Hindlimb muscle (tissue), 1 donor: ENCODE measurements around the gene MICAL2. TPM values are rescaled to one million over a fixed set of nuclear protein-coding genes. Genes with fewer than 3 reads are reported as not detected.

Experiments
- DNase-seq: peaks from one replicate; pipeline ENCODE4 v3.0.0-alpha.2; 2013
- polyA plus RNA-seq: library from polyadenylated mRNA; unstranded; fragments of 120-200 nt; gene quantifications from one replicate; pipeline ENCODE4 v1.2.1, GENCODE V29; 2013; ENCODE audit not compliant: insufficient read length

The MICAL2 gene
- polyA plus RNA-seq, 1 donor, result 20.3 TPM

DNA sequence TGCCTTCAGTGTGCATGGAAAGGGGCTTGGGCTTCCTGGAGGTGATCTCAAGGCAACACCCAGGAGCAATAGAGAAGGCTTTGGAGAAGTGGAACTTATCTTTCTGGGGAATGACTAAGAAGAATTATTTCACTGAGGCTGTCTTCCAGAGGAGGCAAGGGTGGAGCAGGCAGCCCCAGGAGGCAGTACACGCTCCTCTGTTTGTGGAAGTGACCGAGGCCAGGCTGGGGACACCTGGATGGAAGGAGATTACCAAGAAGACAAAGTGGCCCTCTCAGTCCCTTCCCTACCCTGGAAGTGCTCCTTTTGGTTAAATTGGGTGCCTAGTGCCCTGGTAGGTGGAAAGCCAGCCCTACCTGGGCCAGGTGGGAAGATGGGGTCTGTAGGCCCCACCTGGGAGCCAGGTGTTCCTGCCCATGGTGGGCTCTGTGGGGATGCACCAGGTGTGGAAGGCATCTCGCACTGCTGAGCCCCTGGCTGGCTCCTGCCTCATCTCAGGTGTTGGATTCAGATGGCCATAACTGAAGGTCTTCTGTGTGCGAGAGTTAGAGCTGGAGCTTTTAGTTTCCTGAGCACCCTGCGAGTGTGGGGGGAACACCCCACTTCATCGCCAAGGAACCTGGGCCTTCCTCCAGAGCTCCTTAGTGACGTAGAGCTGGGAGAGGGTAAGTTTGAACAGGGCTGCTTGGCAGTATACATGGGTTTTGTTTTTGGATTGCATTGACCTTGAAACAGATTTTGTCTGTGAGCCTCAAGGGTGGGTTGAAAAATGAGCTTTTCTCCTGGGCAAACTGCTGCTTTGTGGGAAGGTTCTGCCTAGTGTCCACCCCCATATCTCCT, 46.1 kb downstream of the MICAL2 start:
- DNase-seq, result no peak

DNA sequence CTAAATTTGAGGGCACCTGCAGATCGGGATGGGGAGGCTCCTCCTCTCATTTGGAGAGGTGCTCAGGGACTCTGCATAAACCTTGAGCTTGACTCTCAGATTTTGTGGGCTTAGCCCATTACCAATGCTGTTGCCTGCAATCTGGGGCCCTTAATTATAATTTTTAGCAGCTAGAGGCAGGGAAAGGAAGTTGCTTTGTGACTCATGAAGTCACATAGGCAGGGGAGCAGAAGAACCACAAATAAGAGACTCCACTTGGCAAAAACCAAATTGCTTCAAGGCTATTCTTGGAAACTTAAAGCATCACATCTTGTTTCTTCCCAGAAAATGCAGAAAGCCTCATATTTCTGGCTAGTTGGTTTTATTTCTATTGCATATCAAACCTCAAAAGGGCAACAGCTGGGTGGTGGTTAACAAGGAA, 46.9 kb downstream of the MICAL2 start:
- DNase-seq, result no peak

DNA sequence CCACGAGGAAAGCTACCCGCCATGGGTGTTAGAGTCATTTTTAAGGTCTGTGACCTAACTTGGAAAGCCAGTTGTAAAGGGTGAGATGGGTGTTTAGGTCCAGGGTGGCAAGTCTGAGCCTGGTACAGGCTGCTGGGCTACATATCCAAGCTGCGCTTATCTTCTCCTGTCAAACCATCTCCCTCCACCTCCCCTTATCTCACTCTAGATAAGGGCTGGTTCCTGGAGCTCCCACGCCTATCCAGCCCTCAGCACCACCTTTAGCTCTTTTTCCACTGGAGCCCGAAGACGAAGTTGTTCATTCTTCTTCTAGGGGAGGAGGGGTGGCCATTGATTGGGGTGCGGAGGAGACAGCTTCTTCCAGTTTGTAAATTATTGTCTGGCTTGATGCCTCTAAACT, 48.5 kb downstream of the MICAL2 start:
- DNase-seq, result no peak

DNA sequence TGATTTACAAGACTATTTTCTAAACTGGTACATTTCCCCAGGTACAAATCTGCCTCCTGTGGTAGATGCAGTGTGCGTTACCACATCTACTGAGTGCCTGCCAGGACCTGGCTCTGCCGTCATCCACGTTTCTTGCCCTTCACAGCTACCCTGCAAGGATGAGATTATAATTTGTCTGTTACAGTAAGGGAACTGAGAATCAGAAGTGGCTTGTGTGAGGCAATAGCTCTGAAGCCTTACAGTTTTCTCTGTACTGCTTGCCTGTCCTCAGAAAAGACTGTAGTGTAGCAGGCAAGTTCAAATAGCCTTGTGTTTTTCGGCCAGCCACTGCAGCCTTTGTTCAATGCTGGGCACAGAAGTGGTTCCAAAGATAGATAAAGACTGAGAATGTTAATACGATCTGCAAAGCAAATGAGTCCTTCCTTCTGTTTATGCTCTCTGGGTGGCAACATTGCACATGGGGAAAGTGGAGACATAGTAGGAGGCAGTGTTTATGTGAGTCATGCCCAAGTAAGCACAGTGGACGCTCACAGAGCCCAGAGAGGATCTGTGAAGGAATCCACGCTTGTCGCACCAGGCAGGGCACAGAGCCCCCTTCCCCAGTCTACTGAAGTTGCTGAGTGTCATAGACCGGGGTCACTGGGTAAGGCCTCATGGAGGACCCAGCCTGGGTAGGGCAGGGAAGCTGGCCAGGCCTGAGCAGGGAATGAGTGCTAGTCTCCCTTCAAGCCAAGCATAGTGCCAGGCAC, 49.1 kb downstream of the MICAL2 start:
- DNase-seq, result no peak

DNA sequence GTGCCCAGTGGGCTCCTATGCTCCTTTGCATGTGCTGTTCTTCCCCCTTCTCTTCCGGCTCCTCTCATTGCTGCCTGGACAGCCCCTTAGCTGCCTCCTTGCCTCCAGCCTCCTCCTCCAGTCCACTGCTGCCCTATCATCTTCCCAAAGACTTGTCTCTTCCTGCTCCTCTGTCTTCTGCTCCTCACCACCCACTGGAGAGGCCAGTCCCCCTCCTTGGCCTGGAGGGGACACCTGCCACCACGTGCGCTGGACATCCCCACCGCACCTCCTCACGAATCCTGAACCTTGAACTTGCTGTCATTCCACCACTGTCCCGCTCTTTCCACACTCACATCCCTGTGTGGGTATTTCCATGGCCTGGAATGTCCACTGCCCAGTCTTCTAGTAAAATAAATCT, 49.8 kb downstream of the MICAL2 start:
- no peak for DNase-seq

DNA sequence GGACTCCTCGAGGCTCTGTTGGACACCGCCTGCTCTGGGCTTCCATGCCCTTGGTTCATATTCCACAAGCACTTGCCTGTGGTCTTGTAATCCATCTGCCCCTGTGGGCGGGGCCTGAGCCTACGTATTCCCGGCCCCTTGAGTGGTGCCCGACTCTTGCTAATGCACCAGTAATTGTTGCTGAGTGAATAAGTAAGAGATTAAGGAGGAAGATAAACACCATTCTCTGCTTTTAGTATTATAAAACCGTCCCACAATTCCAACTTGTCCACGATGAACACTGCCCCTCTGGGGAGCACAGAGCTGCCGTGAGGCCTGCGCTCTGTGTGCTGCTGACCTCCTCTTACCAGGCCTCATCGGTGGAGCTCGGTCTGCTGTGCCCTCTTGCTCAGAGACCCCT, 50.3 kb downstream of the MICAL2 start:
- DNase-seq, result no peak

DNA sequence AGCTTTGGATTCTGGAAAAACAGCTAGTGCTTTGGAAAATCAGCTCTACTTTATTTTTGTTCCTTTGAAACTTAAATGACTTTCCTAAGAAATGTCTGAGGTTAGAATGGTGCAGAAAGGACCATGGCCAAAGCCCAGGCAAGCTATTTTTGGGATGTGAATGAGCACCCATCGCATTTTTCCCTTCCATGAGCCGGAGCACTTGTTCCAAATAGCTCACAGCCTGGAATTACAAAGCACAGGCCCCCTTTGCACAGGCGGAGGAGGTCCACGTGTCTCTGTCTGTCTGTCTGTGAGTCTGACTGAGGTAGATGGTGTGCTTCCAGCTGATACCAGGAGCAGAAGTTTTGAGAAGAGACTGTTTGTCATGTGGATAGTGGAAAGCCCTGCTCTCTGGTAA, 50.7 kb downstream of the MICAL2 start:
- DNase-seq, result no peak

DNA sequence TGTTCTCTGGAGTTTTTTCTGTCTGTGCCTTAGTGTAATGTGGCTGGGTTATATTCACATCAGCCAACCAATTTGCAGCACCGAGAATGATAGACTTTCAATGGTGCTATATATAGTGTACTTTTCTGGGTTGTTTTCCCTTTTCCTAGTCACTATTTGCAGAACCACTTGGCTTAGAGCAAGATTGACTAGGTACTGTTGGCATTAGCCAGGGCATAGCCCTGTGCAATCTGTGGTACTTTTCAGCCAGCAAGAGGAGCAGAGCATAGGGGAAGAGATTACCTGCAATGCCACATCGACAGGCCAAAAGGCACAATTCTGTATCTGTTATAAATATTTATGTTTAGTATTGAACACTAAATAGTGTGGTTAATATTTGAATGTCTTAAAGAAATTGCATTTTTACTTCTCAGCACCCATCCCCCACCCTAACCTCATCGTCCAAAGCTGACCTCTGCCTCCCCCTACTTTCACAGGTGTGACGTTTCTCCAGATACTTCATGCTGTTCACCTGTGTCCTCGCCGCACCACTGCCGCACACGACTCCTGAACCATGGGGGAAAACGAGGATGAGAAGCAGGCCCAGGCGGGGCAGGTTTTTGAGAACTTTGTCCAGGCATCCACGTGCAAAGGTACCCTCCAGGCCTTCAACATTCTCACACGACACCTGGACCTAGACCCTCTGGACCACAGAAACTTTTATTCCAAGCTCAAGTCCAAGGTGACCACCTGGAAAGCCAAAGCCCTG, 51.4 kb downstream of the MICAL2 start:
- DNase-seq, result no peak

DNA sequence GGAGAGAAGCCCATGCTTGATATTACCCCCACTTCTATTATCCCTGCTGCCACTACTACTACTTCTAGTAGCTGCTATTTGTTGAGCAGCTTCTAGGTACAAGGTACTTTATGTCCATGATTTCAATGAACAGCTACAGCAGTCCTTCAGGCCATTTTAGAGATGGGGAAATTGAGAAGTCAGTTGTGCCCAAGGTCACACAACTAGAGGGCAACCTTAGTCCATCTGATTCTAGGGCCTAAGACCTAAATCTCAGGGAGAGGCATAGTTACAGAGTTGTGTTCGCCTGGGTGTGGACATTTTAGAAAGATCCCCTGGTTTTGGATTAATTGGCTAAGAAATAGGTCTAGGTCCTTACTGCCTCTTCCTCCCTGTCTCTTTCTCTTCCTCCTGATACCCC, 52.3 kb downstream of the MICAL2 start:
- DNase-seq, result no peak

DNA sequence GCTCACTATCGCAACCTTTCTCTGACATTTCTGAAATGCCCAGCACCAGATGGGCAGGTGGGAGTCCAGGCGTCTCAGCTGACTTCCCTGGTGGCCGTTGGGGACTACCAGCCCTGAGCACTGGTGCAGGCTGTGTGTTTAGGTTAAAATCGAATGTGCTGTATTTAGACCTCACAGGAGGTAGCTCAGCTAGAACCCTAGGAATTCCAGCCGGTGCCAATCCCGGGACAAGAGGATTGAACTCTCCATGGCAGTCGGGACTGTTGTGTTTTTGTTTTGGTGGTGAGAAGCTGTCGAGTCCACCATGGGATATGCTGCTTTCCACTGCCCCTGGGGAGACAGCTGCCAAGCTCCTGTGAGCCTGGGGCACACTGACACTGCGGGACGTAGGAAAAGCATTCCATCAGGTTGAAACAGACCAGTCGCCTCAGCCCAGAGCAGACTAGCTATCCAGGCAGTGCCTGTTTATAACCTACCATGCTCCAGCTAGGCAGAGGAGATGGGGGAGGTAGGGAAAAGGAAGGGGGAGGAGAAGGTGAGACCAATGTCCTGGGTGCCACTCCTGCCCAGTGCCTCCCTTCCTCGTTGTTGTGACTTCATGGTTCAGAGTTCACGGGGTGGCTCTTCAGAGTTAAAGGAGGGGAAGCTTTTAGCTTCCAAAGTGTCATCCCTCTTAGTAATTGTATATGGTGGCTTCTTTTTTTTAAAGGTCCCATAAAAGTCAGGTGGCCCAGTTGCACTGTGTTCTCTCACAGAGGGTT, 53.0 kb downstream of the MICAL2 start:
- DNase-seq, result no peak

DNA sequence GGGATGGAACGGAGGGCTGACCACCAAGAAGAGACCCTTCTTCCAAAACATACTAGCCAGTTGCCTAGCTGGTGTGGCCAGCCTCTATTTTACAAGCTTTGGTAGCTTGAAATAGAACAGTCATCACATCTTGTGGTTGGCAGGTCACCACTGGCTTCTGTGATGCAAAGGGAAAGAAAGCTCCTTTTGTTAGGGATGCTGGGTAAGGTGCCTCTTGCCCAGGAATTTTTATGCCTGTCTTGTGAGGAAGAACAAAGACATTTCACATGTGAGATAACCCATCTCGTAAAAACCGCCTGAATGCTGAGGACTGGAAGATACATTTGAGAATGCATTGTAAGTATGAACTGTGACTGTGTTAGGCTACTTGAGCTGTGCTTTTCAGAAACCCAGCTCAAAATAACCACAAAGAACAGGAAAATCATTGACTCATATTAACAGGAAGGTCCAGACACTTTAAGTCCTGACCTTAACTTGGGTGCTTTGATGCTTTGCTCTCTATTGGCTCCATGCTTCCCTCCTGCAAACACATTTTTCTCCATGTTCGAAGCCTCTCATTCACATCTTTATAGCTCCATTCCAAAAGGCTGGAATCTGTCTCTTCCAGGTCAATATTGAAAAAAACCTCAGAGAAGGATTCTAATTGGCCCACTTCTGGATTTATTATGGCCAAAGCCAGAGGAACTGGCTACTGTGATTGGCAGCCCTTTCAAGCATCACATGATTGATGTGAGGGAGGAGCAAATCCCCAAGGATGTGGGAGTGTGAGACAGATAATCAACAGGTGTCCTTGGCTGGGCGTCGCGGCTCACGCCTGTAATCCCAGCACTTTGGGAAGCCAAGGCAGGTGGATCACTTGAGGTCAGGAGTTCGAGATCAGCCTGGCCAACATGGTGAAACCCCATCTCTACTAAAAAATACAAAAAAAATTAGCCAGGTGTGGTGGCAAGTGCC, 53.9 kb downstream of the MICAL2 start:
- DNase-seq, result no peak

DNA sequence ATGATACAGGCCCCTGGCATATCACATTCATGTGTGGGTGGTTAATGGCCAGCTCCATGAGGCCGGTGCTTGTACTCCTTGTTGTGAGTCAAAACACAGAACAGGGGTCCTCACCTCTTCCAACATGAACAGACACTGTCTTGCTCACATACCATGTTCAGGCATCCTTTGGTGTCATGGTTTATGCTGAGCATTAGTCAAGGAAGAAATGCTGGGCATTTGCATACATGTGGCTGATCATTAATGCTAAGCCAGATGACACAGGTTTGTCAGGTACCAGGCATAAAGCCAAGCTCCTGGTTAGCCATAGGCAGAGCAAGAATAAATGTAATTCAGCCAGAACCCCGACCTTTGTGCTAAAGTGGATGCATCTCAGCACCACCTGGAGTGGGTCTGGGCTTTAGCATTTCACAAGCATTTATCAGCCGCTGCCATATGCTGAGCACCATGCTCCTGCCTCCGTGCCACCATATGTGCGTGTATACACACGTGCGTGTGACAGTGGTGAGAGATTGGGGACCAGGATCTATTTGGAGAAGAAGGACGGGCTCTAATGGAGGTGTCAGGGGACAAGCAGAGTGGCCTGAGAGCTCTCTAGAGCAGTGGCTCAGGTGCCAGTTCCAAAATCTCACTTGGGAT, 55.0 kb downstream of the MICAL2 start:
- no peak for DNase-seq

DNA sequence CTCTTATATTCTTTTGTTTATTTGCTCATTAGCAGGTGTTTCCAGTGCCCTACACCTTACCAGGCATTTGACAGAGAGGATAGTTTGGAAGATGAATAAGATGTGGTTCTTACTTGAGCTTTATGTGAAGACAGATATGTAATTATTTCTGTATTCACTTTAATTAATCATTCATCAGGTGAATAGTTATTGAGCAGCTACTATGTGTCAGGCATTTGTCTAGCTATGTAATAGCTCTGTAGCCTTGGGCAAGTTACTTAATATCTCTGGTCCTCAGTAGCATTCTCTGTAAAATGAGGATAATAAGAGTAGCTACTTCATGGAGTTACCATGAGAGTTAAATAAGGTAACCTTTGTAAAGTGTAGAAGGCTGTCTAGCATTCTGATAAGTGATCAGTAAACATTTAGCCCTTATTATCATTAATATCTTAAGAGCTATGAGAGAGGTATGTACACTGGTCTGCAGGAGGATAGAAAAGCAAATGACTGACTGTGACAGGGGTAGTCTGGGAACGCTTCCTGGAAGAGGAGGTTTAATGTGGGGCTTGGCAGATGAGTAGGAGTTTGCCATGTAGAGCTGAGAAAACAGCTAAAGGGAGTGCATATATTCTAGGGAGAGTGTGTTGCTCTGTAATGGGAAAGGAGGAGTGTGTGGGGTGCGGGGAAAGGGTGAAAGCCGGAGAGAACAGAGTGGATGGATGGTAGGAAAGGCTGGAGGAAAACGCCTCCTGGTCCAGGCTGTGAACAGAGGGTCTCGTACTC, 56.1 kb downstream of the MICAL2 start:
- DNase-seq, result no peak

DNA sequence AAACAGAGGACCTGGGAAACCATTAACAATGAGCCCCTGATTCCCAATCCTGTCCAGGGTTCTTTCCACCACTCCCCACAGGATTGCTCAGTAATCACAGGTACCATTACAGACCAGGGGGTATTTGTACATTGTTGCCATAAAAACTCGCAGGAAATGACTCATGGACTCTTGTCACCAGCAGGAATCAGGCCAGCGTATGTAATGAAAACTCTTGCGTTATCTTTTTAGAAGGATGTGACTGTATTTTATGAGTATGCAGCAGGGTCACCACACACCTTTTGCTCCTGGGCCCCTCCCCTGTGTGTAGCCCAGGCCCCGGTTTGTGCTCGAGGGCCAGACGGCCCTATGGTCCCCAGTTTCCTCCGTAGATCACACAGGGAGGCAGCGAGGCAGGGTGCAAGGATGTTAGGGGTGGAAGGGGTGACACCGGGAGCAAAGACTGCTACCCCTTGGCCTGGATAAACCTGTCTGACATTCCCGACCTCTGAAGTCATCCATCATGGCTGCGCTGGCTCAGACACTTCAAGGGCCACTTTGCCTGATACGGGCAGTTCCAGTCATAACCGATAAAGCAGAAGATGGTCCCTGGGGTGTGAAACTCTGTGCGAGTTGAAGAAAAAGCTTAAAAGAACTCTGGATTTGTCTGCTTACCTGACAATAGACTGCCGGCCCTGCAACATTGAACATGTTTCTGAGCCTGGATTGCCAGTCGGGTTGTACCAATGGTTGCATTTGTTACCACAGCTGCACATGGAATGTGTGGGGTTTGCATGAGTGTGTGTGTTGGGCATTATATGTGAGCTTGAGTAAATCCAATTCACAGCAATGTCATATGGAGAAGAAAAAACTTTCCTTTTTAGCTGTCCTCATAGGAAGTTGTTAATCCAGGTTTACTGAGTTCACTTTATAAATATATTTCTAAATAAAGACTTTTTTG, 56.9 kb downstream of the MICAL2 start:
- no peak for DNase-seq

DNA sequence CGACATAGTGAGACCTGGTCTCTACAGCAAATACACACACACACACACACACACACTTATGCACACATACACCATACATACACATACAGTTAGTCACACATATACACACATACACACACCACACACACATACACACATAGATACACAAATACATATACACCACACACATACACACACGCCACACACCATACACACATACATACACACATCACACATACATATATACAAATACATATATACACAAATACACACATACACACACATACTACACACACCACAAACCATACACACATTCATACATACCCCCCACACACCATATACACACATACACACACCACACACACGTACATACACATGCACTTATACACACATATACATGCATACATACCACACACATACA, 57.7 kb downstream of the MICAL2 start:
- DNase-seq, result no peak

DNA sequence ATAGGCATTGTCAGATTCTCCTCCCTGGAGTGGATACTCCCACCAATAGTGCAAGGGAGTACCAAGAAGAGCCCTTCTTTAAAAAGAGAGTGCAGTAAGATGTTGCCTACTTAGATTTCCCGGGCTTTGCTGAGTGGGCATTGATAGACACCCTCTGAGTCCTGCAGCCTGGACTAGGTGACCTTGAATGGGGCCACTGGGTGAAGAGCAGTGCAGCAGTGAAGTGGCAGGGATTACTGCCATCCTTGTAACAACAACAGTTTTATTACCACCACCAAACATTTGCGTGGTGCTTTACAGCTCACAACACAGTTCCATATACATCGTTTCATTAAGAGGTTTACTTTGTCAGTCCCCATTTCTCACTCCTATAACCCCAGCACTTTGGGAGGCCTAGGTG, 59.4 kb downstream of the MICAL2 start:
- no peak for DNase-seq

DNA sequence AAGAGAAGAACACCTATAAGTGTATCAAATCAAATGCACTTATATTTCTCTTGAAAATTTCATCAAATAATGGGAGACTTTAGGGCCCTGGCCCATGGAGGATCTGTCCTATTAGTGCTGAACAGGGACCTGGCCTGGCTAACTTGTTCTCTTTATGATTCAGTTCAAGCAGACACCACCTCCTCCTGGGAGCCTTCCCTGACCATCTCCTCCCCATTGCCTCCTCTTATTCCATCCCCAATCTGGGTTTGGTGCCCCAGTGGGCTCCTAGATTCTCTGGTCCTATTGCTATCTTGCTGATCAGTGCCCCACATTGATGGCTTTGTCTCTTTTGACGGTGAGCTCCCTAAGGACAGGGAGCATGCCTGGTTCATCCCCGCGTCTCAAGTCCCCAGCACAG, 60.1 kb downstream of the MICAL2 start:
- no peak for DNase-seq

DNA sequence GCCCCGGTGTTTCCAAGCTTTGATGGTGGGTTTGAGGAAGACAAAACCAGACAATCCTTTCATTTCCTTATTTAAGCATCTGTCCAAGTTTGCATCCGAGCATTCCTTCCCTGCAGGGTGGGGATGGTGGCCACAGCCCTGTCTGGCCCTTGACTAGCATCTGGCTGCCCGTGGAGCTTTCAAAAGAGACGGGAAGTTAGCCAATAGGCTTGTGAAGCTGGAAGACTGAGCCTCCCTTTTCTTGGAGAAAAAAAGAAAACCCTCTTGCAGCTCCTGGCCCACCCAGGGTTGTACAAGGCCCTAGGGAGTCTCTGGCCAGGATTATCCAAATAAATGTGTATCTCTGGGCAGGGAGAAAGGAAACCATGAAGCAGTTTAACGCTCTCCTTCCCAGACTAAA, 60.6 kb downstream of the MICAL2 start:
- peak; percentile 50 for DNase-seq

DNA sequence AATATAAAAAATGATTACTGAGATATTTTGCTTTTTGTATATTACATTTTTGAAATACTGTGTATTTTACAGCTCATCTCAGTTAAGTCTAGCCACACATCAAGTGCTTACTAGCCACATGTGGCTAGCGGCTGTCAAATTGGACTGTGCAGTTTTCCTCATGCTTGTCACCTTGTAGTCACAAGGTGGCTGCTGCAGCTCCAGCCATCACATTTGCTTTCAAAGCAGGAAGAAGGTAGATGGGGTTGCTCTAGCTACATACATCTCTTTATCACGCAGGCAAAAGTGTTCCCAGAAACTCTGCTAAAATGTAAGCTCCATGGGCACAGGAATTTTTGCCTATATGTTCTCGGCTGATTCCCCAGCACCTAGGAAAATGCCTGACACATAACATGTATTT, 61.5 kb downstream of the MICAL2 start:
- DNase-seq, result no peak
